Activated gamma-delta T cell treated with Interleukin-2 at 50 U/mL for 16 hours (primary cell): ENCODE data around the gene PLXNA2.

Source experiments
- DNase-seq: peaks from one replicate; pipeline ENCODE4 v3.0.0-alpha.2; 2020

The PLXNA2 gene

GRCh38 chr1:208055535-208055934 is 188.6 kb downstream of the PLXNA2 start:
- DNase-seq: no peak

DNA sequence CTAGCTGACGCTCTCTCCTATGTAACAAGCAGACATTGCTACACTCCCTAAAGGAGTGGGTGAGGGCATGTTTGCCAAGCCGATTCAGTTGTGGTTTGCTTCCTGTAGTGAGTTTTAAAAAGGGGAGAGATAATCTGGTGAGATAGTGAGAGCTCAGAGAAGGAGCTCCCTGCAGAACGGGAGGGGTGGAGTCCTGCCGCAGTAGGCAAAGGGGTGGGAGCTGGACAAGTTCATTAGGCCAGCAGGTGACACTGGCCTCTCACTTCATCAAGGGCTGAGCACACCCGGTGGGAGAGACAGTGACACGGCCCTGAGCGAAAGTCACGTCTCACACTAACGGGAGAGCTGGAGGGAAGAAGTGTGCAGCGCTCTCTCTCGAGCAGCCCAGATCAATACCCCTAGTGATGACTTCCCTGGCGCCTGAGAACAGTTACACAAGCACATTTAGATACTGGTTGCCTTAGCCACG is 189.2 kb downstream of the PLXNA2 start:
- no peak for DNase-seq

- DNase-seq: no peak
Observed at GRCh38 chr1:208054485-208054884, 189.7 kb downstream of the PLXNA2 start.

- no peak for DNase-seq
Observed at GRCh38 chr1:208053661-208054060, 190.5 kb downstream of the PLXNA2 start.

DNA sequence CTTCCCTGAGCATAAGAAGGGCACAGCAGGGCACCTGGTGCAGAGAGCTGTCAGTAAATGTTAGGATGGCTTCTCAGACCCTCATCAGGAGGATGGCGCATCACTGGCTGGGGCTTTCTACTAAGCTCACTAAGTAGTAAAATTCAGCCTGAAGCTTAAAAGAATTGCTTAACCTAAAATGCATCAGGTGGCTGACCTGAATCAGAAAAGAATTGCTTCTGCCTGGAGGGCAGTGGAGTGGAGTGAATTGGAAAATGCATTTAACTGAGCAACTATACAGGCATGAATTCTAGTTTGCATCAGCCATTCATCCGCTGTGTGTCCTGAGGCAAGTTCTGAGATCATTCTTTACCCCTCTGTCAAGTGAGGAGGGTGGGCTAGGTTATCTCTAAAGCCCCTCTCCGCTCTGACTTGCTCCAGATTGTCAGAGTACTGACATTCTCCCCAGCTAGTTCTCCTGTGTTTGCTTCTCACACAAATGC is 191.2 kb downstream of the PLXNA2 start:
- no peak for DNase-seq

GRCh38 chr1:208052135-208052534 is 192.0 kb downstream of the PLXNA2 start:
- DNase-seq: no peak

DNA sequence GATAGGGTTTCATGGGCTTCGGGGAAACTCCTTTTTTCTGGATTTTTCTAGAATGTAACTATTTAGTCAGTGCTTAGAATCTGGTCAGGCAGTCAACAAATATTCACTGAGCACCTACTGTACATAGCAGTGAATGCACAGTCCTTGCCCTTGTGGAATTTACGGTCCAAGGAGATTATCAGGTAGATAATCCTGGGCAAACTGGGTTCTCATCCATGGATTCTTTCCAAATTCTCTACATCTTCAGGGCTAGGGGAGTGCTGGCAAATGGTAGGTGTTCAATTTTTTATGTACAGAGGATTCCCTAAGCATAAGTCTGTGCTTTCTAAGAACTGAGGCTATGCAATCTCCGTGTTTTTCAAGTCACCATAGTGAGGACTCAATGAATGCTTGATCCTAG is 192.5 kb downstream of the PLXNA2 start:
- DNase-seq: no peak

GRCh38 chr1:208048904-208049303 is 195.3 kb downstream of the PLXNA2 start:
- no peak for DNase-seq

GRCh38 chr1:208047975-208048374 is 196.2 kb downstream of the PLXNA2 start:
- no peak for DNase-seq

GRCh38 chr1:208047476-208047934 is 196.7 kb downstream of the PLXNA2 start:
- no peak for DNase-seq

GRCh38 chr1:208045463-208046260 is 198.5 kb downstream of the PLXNA2 start:
- no peak for DNase-seq

DNA sequence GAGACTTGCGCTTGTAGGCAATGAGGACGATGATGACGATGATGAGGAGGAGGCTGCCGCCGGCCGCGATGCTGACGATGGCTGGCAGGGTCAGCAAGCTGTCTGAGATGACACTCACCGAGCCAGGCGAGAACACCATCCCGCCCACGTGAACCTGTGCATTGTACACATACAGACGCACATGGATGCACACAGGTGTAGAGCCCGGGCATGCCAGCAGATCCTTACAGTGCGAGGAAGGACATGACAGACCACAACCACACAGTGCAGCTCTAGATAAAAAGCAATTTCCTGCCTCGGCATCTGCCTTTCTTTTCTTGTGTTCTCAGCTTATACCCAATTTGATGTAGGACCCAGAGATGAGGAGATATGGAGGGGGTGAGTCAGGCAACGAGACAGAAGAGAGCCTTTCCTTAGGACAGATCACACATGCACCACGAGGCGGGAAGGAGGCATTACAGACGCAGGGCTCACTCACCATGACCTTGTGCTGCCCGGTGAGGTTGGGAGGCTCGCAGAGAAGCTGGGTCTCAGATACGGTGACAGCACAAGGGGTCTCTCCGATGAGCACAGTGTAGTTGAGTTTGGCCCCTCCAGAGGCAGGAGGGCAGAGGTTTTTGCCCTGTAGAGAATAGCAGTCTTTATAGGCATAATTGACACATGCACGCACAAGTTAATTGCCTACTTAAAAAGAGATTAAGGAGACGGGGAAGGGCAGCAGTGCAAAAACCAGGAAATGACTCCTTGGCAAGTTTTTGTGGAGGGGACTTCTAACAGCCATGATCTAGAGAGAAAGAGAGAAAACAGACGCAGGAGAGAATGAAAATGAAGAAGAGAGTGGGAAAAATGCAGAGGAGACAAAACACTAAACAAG is 199.4 kb downstream of the PLXNA2 start:
- no peak for DNase-seq

GRCh38 chr1:208043691-208044181 is 200.4 kb downstream of the PLXNA2 start:
- DNase-seq: no peak

GRCh38 chr1:208042868-208043267 is 201.3 kb downstream of the PLXNA2 start:
- no peak for DNase-seq

DNA sequence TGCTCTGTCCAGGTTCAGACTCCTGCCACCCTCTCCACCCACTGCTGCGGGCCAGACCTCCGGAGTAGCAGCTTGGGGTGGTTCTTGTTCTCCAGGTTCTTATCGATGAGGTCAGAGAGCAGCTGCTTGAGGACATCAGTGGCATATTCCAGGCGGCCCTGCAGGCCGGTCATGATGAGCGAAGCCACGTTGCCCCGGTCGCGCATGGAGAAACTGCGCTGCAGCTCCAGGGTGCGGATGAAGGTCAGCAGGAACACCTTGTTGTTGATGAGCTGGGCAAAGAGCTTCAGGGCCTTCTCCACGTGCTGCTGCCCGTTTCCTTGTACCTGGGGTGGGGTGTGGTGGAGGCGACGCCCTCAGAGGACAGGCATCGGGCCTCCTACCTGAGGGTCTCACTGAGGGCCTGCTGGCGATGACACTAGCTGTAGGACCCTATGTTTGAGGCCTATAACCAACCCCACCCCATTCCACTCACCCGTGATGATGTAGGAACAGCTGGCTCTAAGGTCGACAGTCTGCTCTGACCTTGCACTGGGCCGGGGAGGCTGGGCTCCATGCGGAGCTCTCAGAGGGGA is 202.1 kb downstream of the PLXNA2 start:
- no peak for DNase-seq

DNA sequence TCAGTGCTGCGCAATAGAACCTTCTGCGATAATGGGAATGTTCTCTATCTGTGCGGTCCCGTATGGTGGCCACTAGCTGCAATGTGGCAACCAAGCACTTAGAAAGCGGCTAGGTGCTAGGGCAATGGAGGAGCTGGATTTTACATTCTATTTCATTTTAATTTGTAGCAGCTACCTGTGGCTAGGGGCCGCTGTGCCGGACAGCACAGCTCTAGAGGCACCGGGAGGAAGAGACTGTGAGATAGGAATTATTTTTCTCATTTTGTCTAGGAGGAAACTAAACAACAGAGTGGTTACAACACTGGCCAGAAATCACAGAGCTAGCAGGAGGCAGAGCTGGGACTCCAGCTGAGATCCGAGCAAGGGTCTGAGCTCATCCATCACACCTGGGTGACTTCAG is 202.7 kb downstream of the PLXNA2 start:
- no peak for DNase-seq

DNA sequence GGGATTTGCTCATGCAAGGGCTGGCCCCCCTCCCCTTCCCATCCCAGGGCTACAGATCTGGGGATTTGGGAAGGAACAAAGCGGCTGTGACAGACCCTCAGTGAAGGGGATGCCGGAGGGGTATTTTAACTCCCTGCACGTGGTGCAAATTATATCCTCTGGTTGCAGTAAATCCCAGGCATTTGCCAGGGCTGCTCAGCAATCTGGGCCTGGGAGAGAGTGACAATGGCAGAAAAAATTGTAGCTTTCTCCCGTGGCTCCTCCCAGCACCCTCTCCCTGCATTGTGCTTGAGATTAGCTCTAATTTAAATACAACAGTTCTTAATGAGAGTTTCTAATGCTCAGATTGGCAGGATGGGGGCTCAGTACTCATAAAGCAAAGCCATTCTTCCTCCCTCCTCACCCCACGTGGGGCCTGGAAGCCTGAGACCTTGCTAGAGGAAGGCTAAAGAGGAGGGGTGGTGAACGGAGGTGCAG is 203.3 kb downstream of the PLXNA2 start:
- DNase-seq: no peak

DNA sequence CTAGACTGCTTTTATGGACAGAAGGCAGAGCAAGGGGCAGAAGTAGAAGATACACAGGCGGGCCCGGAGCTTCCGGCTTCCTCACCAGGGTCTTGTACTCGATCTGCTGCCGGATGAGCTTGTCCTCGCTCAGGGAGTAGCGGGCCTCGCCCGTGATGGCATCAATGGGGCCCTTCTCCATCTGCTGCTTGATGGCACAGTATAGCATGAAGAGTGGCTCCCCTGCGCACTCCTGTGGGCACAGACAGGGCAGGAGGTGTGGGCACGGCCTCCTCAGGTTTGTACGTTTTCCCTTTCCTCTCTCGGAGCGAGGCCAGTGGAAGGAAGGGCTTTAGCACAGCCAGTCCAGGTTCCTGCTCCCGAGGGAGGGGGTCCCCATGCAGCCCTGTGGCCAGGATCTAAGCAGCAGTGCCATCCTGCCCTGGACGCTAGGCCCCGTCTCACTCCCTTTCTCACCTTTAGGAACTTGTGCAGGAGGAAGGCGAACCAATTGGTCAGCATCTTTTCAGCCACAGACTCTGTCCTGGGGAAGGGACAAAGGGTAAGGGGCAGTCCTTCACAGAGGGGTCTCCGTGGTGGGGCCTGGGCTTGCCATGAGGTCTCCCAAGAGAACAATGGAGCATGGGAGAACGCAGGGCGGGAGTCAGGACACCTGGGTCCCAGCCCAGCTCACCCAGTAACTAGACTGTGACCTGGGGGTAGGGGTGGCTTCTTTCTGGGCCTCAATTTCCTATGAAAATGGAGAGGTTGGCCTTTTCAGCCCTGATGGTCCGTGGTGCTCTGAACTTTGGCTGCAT is 204.4 kb downstream of the PLXNA2 start:
- no peak for DNase-seq

DNA sequence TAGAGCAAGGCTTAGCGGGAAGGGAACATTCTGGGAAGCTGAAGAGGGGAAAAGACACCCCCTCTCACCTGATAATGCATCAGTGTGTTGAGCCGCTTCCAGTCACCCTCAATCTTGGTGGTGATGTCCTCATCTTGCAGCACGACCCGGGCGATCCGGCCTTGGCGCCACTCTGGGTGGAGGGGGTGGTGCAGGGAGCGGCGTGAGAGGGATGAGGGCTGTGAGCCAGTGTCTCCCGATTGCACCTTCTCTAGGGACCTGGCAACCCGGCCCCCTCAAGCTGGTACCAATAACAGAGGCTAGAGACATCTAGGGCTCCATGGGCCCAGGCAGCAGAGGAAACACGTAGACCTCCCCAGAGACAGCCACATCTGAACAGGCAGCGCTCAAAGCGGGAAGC is 205.9 kb downstream of the PLXNA2 start:
- DNase-seq: no peak

GRCh38 chr1:208036918-208037766 is 207.0 kb downstream of the PLXNA2 start:
- no peak for DNase-seq
